ENCODE results near the gene GXYLT2.

DNA sequence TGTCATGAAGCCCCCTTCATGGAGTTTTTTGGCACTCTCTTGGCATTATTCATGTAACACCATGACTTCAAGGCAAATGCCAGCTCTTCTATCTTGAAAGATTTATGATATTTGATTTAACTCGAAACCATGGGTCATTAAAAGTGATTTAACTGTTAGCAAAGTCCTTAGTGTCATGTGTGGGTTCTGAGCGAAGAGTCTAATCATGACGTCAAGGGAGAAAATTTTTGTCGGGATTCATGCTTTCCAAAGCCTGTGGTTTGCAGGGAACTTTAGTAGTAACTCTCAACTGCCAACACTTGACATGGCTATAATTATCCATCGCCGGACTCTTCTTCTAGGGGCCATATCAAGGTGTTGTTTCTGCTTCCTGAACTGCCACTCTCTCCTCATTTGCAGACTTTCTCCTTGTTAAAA, 11.5 kb downstream of the GXYLT2 start:
- TF ChIP-seq CTCF (IDR thresholded peaks at IDR 0.05) (no peak), POLR2AphosphoS5 (IDR thresholded peaks at IDR 0.05) (no peak), POLR2A (IDR thresholded peaks at IDR 0.05) (no peak), EP300 (IDR thresholded peaks at IDR 0.05) (no peak)

Data from stomach (tissue), 4 donors.